AG04450 (cell line): ENCODE data around the gene BBS12. TPM values are rescaled to one million over a fixed set of nuclear protein-coding genes. Genes with fewer than 3 reads are reported as not detected.
"Not testable (repeated sequence)": the region's sequence is repeated elsewhere in the genome, so short reads cannot be mapped to it uniquely, and the experiment has no call there.

ENCODE experiments used
- CTCF ChIA-PET: fragments of 300-600, 350-600 bp; formaldehyde crosslinking; extraction: SDS; loops from one replicate; lab custom pipeline; 2022; ENCODE audit warnings: antibody characterized with exemption, inconsistent platforms; lab: Charles Lee
- POLR2A ChIA-PET: fragments of 350-600 bp; formaldehyde crosslinking; extraction: SDS; loops from one replicate; lab custom pipeline; 2021; ENCODE audit warnings: antibody characterized with exemption, inconsistent platforms; lab: Yijun Ruan, JAX
- DNase-seq: peaks from one replicate; pipeline ENCODE4 v3.0.0-alpha.2; 2011; ENCODE audit warnings: low read depth, low spot score
- H3K27ac ChIP-seq: one replicate; pipeline ENCODE4 v1.5.1; 2012; ENCODE audit warnings: low read depth, low read length, control low read depth
- H3K27me3 ChIP-seq: one replicate; pipeline ENCODE4 v1.6.0; 2012; ENCODE audit warnings: low read length; ENCODE audit not compliant: control insufficient read depth, insufficient read depth
- H3K4me3 ChIP-seq: 2 replicates; pipeline ENCODE4 v1.5.1; 2011; ENCODE audit warnings: mild to moderate bottlenecking, low read depth, low read length, control low read depth
- H3K9me3 ChIP-seq: 2 replicates; pipeline ENCODE4 v1.5.1; 2012; ENCODE audit warnings: low read length; ENCODE audit not compliant: control insufficient read depth, insufficient read depth
- CTCF ChIP-seq: IDR thresholded peaks from 2 replicates; pipeline ENCODE4 v1.5.1; 2011; ENCODE audit warnings: low read depth, low read length, control low read depth, inconsistent platforms
- polyA plus RNA-seq: library from polyadenylated mRNA; depleted of rRNA; stranded (reverse); fragments of >200 nt; gene quantifications from 2 replicates; pipeline ENCODE4 v1.2.3, GENCODE V29; 2011

Gene BBS12
- polyA plus RNA-seq, 1 experiment, result 3.2 TPM

DNA sequence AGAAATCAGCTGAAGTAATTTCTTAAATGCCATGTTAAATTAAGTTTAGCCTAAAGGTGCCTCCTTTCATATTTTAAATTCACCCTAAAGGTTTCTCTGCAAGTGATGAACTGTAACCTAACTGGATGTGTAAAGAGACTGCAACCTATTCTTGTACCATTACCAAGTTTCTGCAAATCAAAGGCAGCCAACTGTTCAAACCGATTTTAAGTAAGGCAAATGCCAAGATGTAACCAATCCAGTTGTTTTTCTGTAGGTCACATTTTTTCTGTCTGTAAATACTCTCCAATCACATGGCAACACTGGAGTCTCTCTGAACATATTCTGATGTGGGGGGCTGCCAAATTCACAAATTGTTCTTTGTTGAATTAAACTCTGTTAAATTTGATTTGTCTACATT, 51.8 kb downstream of the BBS12 start:
- Histone ChIP-seq H3K9me3 (no peaks in the 10 kb centered on the region), H3K27ac (no peak overlapping the region), H3K27me3 (no peaks in the 10 kb centered on the region), H3K4me3 (no peak overlapping the region)
- ChIA-PET POLR2A (interaction anchor here (1.4 kb wide), 1 partner anchor 19 kb away, joined by 8 read pairs; no protein-coding TSS in a partner anchor), CTCF (interaction anchor here (1.6 kb wide), 1 partner anchor 15 kb away, joined by 4 read pairs; no protein-coding TSS in a partner anchor)
- DNase-seq, result no peak
- TF ChIP-seq CTCF, result no peak

DNA sequence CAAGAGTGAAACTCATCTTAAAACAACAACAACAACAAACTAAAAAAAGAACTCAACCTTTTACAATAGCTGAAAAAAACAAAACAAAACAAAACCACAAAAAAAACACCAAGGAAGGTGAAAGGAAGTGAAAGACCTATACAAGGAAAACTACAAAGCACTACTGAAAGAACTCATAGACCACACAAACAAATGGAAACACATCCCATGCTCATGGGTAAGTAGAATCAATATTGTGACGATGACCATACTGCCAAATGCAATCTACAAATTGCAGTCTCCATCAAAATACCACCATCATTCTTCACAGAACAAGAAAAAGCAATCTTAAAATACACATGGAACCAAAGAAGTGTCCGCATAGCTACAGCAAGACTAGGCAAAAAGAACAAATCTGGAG, 52.6 kb downstream of the BBS12 start:
- TF ChIP-seq CTCF, result no peak
- H3K9me3 ChIP-seq, result no peaks in the 10 kb centered on the region
- POLR2A ChIA-PET, result interaction anchor here (0.6 kb wide), 1 partner anchor 52 kb away, joined by 3 read pairs; the partner anchor contains the start of gene BBS12
- no peak for DNase-seq
- no peak overlapping the region for H3K27ac ChIP-seq
- H3K4me3 ChIP-seq, result no peak overlapping the region
- CTCF ChIA-PET, result no interaction called here
- no peaks in the 10 kb centered on the region for H3K27me3 ChIP-seq

- POLR2A ChIA-PET, H3K27ac ChIP-seq, H3K9me3 ChIP-seq, CTCF ChIA-PET, H3K27me3 ChIP-seq, H3K4me3 ChIP-seq, DNase-seq: not testable (repeated sequence)
Measured at GRCh38 chr4:122786296-122786695, 53.8 kb downstream of the BBS12 start.

DNA sequence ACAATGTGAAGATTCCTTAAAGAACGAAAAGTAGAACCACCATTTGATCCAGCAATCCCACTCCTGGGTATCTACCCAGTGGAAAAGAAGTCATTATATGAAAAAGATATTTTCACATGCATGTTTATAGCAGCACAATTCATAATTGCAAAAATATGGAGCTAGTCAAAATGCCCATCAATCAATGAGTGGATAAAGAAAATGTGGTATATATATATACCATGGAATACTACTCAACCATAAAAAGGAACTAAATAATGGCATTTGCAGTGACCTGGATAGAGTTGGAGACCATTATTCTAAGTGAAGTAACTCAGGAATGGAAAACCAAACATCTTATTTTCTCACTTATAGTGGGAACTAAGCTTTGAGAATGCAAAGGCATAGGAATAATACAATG, 54.4 kb downstream of the BBS12 start:
- H3K9me3 ChIP-seq, H3K4me3 ChIP-seq, H3K27me3 ChIP-seq, POLR2A ChIA-PET, H3K27ac ChIP-seq, DNase-seq: not testable (repeated sequence)
- CTCF ChIA-PET, result interaction anchor here (1.0 kb wide), 1 partner anchor 127 kb away, joined by 3 read pairs; no protein-coding TSS in a partner anchor

DNA sequence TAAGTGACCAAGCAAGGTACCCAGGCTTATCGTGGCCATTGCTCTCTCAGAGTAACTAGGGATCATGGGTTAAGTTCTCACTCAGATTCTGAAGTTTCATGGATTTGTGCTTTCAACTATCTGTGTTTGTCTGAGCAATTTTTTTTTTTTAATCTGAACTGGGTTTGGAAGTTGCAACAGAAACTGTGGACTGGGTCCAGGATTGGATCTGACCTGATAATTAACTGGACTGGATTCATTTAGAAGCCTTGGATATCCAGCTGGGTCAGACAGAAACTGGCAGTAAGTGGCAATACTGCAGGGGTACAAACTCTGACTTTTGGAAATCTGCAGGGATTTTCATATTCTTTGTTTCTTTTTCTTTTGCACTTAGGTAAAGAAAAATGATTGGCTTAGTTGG, 55.4 kb downstream of the BBS12 start:
- no peak for TF ChIP-seq CTCF
- H3K27ac ChIP-seq, result no peak overlapping the region
- H3K9me3 ChIP-seq, result no peaks in the 10 kb centered on the region
- no peaks in the 10 kb centered on the region for H3K27me3 ChIP-seq
- CTCF ChIA-PET, result interaction anchor here (1.0 kb wide), 1 partner anchor 126 kb away, joined by 3 read pairs; no protein-coding TSS in a partner anchor
- POLR2A ChIA-PET, result no interaction called here
- no peak for DNase-seq
- H3K4me3 ChIP-seq, result no peak overlapping the region

GRCh38 chr4:122788935-122789334, 56.4 kb downstream of the BBS12 start:
- TF ChIP-seq CTCF, result no peak
- H3K27me3 ChIP-seq, result no peaks in the 10 kb centered on the region
- H3K4me3 ChIP-seq, result no peak overlapping the region
- CTCF ChIA-PET, result interaction anchor here (1.5 kb wide), 1 partner anchor 31 kb away, joined by 7 read pairs; no protein-coding TSS in a partner anchor
- DNase-seq, result no peak
- H3K9me3 ChIP-seq, result no peaks in the 10 kb centered on the region
- POLR2A ChIA-PET, result no interaction called here
- H3K27ac ChIP-seq, result no peak overlapping the region
